Transverse colon (tissue), 4 donors: ENCODE measurements around the gene PNPT1.
"Not testable (repeated sequence)": the region's sequence is repeated elsewhere in the genome, so short reads cannot be mapped to it uniquely, and the experiment has no call there.

Experiments
- CTCF ChIP-seq, 5 experiments: fragments of 200-600 bp in 3 of 5; fragments of 450-650 bp in 2 of 5; sonication (generic) in 3 of 5; IDR thresholded peaks; 1 replicate in 2 of 5; 2 replicates in 3 of 5; pipeline ENCODE4 v1.5.1; 2016 to 2017; ENCODE audit warnings: antibody characterized with exemption in 5 of 5, inconsistent platforms in 3 of 5, mild to moderate bottlenecking in 2 of 5, moderate library complexity in 1 of 5
- EP300 ChIP-seq: sonication (generic); formaldehyde crosslinking; IDR thresholded peaks from one replicate; pipeline ENCODE4 v1.6.1; 2017; ENCODE audit warnings: antibody characterized with exemption, low read depth
- POLR2AphosphoS5 ChIP-seq, 3 donors: sonication (generic); formaldehyde crosslinking; IDR thresholded peaks; one replicate each; pipeline ENCODE4 v1.6.1; 2016; ENCODE audit warnings: antibody characterized with exemption in 3 of 3

DNA sequence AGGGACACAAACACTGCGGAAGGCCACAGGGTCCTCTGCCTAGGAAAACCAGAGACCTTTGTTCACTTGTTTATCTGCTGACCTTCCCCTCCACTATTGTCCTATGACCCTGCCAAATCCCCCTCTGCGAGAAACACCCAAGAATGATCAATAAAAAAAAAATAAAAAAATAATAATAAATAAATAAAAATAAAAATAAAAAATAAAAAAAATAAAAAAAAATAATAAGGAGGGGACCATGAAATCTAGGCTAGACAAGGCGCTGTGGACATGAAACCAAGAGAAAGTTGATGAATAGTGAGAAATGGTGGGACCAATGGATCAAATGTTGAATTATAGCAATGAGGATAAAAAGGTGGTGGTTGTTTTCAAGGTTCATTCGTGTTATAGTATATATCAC lies 12.6 kb upstream of the PNPT1 start:
- not testable (repeated sequence) for TF ChIP-seq POLR2AphosphoS5 (IDR thresholded peaks at IDR 0.05); CTCF (IDR thresholded peaks at IDR 0.05); EP300
